GM23338 (cell line): ENCODE measurements around the gene MESD. TPM values are rescaled to one million over a fixed set of nuclear protein-coding genes. Genes with fewer than 3 reads are reported as not detected.

Experiments used
- ATAC-seq: fragments of 200-7000 bp; cut with Tn5 transposase; 3 replicates; pipeline ENCODE4 v1.9.1; 2020
- DNase-seq: peaks from one replicate; pipeline ENCODE4 v3.0.0-alpha.2; 2015; ENCODE audit warnings: low spot score
- H2AFZ ChIP-seq: fragments of 200-600 bp; sonication (generic); 2 replicates; pipeline ENCODE4 v1.8.0; 2016; ENCODE audit warnings: antibody characterized with exemption, mild to moderate bottlenecking, moderate library complexity
- H3F3A ChIP-seq: fragments of 200-600 bp; sonication (generic); replicated peaks from 2 replicates; pipeline ENCODE4 v1.8.0; 2017; ENCODE audit warnings: antibody characterized with exemption, mixed run types, low read depth
- H3K27ac ChIP-seq: fragments of 200-600 bp; sonication (generic); 2 replicates; pipeline ENCODE4 v1.6.1; 2016; ENCODE audit warnings: low read depth
- H3K27me3 ChIP-seq: fragments of 200-600 bp; sonication (generic); 2 replicates; pipeline ENCODE4 v1.8.0; 2016; ENCODE audit warnings: mild to moderate bottlenecking, mixed run types, moderate library complexity; ENCODE audit not compliant: insufficient read depth
- H3K36me3 ChIP-seq: fragments of 200-600 bp; sonication (generic); 2 replicates; pipeline ENCODE4 v1.8.0; 2016; ENCODE audit warnings: mild to moderate bottlenecking; ENCODE audit not compliant: insufficient read depth
- H3K4me1 ChIP-seq: fragments of 200-600 bp; sonication (generic); 2 replicates; pipeline ENCODE4 v1.8.0; 2016; ENCODE audit warnings: mild to moderate bottlenecking, moderate library complexity; ENCODE audit not compliant: insufficient read depth
- H3K4me2 ChIP-seq: fragments of 200-600 bp; sonication (generic); 2 replicates; pipeline ENCODE4 v1.7.1; 2017; ENCODE audit warnings: mixed run types
- H3K4me3 ChIP-seq: fragments of 200-600 bp; sonication (generic); 2 replicates; pipeline ENCODE4 v1.6.1; 2016; ENCODE audit warnings: mixed run types
- H3K79me2 ChIP-seq: fragments of 200-600 bp; sonication (generic); replicated peaks from 2 replicates; pipeline ENCODE4 v1.8.0; 2017; ENCODE audit warnings: mild to moderate bottlenecking; ENCODE audit not compliant: insufficient read depth
- H3K9me2 ChIP-seq: fragments of 200-600 bp; sonication (generic); 2 replicates; pipeline ENCODE4 v1.8.0; 2017; ENCODE audit not compliant: insufficient read depth
- H4K20me1 ChIP-seq: fragments of 200-600 bp; sonication (generic); replicated peaks from 2 replicates; pipeline ENCODE4 v1.8.0; 2017; ENCODE audit warnings: mild to moderate bottlenecking; ENCODE audit not compliant: insufficient read depth
- H3K27ac Mint-ChIP-seq: 2 replicates; pipeline ENCODE4 v1.8.0; 2020; ENCODE audit warnings: inconsistent platforms, mild to moderate bottlenecking, moderate library complexity, mixed read lengths
- H3K27me3 Mint-ChIP-seq: 3 replicates; pipeline ENCODE4 v1.8.0; 2022; ENCODE audit warnings: low read depth, mild to moderate bottlenecking, moderate library complexity, mixed read lengths, inconsistent platforms; ENCODE audit not compliant: insufficient read depth, poor library complexity
- H3K36me3 Mint-ChIP-seq: 3 replicates; pipeline ENCODE4 v1.8.0; 2021; ENCODE audit warnings: low read depth, mild to moderate bottlenecking, inconsistent platforms, moderate library complexity, mixed read lengths
- H3K4me1 Mint-ChIP-seq: 3 replicates; pipeline ENCODE4 v1.8.0; 2020; ENCODE audit warnings: mild to moderate bottlenecking, inconsistent platforms, mixed read lengths
- H3K4me3 Mint-ChIP-seq: 3 replicates; pipeline ENCODE4 v1.8.0; 2021; ENCODE audit warnings: moderate library complexity, mild to moderate bottlenecking, inconsistent platforms, mixed read lengths
- H3K9me3 Mint-ChIP-seq: 3 replicates; pipeline ENCODE4 v1.8.0; 2020; ENCODE audit warnings: moderate library complexity, mild to moderate bottlenecking, inconsistent platforms, mixed read lengths
- CTCF ChIP-seq, 2 experiments: fragments of 200-600 bp in 1 of 2; sonication (generic) in 1 of 2; conservative IDR thresholded peaks; 2 replicates each; pipeline versions ENCODE4 v1.5.1 to v1.6.1; 2016 to 2017; ENCODE audit warnings: antibody characterized with exemption in 2 of 2, low read depth in 2 of 2, mild to moderate bottlenecking in 2 of 2, moderate library complexity in 1 of 2
- ETS1 ChIP-seq: IDR thresholded peaks from 2 replicates; pipeline ENCODE4 v1.6.1; 2016; ENCODE audit warnings: antibody characterized with exemption
- EZH2 ChIP-seq: fragments of 200-600 bp; sonication (generic); IDR thresholded peaks from one replicate; pipeline ENCODE4 v1.8.0; 2017; ENCODE audit warnings: antibody characterized with exemption, mild to moderate bottlenecking, low read depth; ENCODE audit not compliant: unreplicated experiment
- EZH2phosphoT487 ChIP-seq: fragments of 200-600 bp; sonication (generic); IDR thresholded peaks from one replicate; pipeline ENCODE4 v1.8.1; 2018; ENCODE audit warnings: antibody characterized with exemption; ENCODE audit not compliant: unreplicated experiment
- JUNB ChIP-seq: IDR thresholded peaks from one replicate; pipeline ENCODE4 v1.6.1; 2016; ENCODE audit warnings: antibody characterized with exemption; ENCODE audit not compliant: unreplicated experiment
- NANOG ChIP-seq: IDR thresholded peaks from 2 replicates; pipeline ENCODE4 v1.6.1; 2016; ENCODE audit warnings: antibody characterized with exemption, borderline replicate concordance
- POLR2AphosphoS5 ChIP-seq: IDR thresholded peaks from 2 replicates; pipeline ENCODE4 v1.6.1; 2016; ENCODE audit warnings: antibody characterized with exemption, low read depth
- STAT1 ChIP-seq: IDR thresholded peaks from one replicate; pipeline ENCODE4 v1.6.1; 2016; ENCODE audit warnings: antibody characterized with exemption; ENCODE audit not compliant: unreplicated experiment
- ZNF114 ChIP-seq: fragments of 250-450 bp; sonication (Bioruptor Pico); IDR thresholded peaks from 2 replicates; pipeline ENCODE4 v1.5.0; 2020; ENCODE audit warnings: mild to moderate bottlenecking, moderate library complexity
- ZNF331 ChIP-seq: fragments of 250-450 bp; sonication (Bioruptor Pico); IDR thresholded peaks from 2 replicates; pipeline ENCODE4 v1.5.0; 2020; ENCODE audit warnings: low read depth, mild to moderate bottlenecking, moderate library complexity
- ZNF462 ChIP-seq: fragments of 250-450 bp; sonication (Bioruptor Pico); IDR thresholded peaks from 2 replicates; pipeline ENCODE4 v1.5.0; 2020; ENCODE audit warnings: mild to moderate bottlenecking, moderate library complexity
- polyA plus RNA-seq: library from polyadenylated mRNA; unstranded; fragments of >200 nt; fragmentation: Nextera tagmentation; extraction: Ambion mirVana; gene quantifications from 2 replicates; pipeline ENCODE4 v1.2.1, GENCODE V29; 2016
- total RNA-seq: library from RNA; depleted of rRNA; stranded (reverse); fragments of >200 nt; shearing (Covaris generic); gene quantifications from 2 replicates; pipeline ENCODE4 v1.2.3, GENCODE V29; 2014

The MESD gene
- total and polyA plus RNA-seq, 2 experiments from 2014 or later: 25.6 to 52.7 TPM

GRCh38 chr15:81032818-81033217 lies 43.2 kb upstream of the MESD start:
- no peaks in the 10 kb centered on the region for H4K20me1 ChIP-seq
- H3K4me3 ChIP-seq: no peak overlapping the region
- H3K36me3 Mint-ChIP-seq: peaks cover 11% of the 10 kb centered on the region; the same call in 2 of the 3 replicates
- peaks cover 2% of the 10 kb centered on the region for H3K27me3 Mint-ChIP-seq
- H3K27ac ChIP-seq: no peak overlapping the region
- H3K79me2 ChIP-seq: no peaks in the 10 kb centered on the region
- no peak for DNase-seq
- TF ChIP-seq STAT1 (no peak), JUNB (no peak), NANOG (no peak), ETS1 (no peak), POLR2AphosphoS5 (no peak), ZNF114 (CRISPR knock-in tag) (no peak), ZNF331 (CRISPR knock-in tag) (no peak), EZH2phosphoT487 (no peak), EZH2 (no peak), ZNF462 (CRISPR knock-in tag) (no peak), CTCF (conservative IDR thresholded peaks at IDR 0.05; ENCODE audit: low read depth in 2 of 2) (no peak)
- no peak for ATAC-seq
- no peak overlapping the region for H3K27ac Mint-ChIP-seq
- H3K9me3 Mint-ChIP-seq: peaks cover 10% of the 10 kb centered on the region
- no peak overlapping the region for H2AFZ ChIP-seq
- H3F3A ChIP-seq: no peaks in the 10 kb centered on the region
- H3K27me3 ChIP-seq: no peaks in the 10 kb centered on the region
- no peak overlapping the region for H3K4me3 Mint-ChIP-seq
- H3K36me3 ChIP-seq: no peaks in the 10 kb centered on the region
- H3K4me2 ChIP-seq: no peak overlapping the region
- H3K9me2 ChIP-seq: 0 out of 2 replicates have a peak, but pooled peaks cover 2% of the 10 kb centered on the region
- H3K4me1 ChIP-seq: no peaks in the 10 kb centered on the region
- peaks cover 9% of the 10 kb centered on the region for H3K4me1 Mint-ChIP-seq
